Measurements from ENCODE around the gene ZNF213.

Gene ZNF213

DNA sequence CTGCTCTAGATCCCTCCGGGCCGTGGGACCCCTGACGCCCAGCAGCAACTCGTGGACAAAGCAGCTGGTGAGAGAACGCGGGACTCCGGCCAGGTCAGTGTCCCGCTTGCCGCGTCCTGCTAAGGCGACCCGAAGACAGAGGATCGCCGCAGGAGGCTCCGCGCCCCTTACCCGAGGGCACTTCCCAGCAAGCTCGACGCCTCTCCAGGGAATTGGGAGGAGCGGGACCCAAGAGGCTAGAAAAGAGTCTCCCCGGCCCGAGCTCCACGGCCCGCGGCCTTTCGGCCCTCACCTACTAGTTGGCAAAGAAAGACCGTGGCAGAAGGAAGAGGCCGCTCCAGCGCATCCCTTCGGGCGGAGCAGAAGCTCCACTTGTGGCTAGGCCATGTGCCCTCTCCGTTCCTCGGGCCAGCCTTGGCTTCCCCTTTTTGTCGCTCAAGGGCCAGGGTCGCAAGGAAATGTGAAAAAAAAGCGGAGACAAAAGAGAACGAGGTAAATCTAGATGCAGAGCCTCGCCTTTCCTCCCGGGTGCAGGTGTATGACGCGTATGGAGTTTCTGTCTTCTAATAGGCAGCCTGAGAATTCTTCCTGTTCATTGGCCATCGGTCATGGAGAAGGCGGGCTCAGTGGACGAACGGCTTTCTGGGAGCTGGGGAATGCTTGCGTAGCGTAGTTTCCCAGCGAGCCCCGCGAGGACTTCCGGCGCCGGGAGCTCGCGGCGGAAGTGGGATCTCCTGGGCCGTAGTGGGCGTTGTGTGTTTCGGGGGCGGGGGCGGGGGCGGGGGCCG is at the start of gene ZNF213:
Gene ZNF213 (plus strand): TSS at position 692 of the 788 bp plus-strand sequence. CDS start 2,252 bp downstream, outside the sequence.
- DNase-seq, result peak; percentile 67 to 87 (median 76)

GRCh38 chr16:3085868-3086595 is 48.8 kb upstream of the ZNF213 start:
- DNase-seq, result no peak

DNA sequence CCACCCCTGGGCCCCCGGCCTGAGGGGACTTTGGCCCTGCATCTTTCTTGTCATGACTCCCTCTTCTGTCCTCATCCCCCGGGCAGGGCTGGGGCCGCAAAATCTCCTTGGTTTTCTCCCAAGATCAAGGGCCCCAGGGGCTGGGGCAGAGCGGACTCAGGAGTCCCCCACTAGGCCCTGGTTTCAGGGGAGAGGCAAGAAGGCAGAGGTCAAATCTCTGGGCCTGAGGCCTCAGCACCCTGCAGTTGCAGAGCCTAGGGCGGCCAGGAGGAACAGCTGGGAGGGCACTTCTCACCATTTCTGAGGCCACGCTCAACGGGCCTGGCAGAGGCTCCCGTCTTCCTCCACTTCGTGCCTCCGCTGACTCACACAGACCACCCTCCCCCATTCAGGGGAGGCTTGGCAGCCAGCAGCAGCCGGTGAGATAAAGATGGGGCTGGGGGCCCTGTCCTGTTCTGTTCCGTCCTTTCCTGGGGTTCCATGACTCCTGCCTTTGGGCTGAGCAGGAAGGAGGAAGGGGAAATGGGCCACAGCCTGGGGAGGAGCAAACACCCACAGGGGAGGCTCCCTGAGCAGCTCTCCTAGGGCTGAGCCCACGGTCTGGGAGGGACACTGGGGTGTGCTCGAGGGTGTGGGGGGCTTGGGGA is 48.1 kb upstream of the ZNF213 start:
- no peak for DNase-seq

DNA sequence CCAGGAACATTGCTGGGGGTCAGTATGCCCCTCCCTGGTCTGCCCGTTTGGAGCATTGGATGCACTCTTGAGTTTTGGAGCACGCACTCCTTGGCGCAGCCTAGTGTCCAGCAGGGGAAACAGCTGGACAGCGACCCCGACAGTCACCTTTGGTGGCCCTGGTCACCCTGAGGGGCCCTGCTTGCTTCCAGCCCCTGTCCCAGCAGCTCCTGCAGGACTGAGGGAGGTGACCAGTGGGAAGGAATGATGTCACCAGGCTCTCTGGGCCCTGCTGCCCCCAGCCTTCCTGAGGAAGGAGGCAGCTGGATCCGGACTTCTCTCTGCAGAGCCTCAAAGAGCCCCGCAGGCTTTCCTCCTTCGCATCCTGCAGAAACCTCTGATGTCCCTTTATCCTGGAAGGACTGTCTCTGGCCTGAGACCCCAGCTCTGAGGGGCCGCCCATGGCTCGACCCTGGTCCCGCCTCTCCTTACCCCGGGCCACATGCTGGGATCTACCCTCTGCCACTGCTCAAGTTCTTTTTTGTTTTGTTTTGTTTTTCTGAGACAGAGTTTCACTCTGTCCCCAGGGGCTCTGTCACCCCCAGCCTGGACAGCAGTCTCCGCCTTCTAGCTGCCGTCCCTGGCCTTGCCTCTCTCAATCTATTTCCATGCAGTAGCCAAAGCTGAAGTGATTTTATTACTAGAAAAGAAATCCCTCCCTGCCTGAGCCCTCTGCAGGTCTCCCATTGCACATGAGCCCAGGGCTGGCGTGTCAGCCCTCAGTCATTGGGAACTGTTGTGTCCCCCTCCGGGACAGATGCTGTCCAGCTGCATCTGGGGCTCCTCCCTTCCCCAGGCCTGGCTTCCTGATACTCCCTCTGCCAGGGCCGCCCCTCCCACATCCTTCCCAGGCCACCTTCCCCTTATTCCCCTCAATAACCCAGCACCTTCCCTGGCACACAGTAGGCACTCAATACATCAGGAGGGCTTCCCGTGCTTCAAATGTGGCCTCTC is 47.3 kb upstream of the ZNF213 start:
- no peak for DNase-seq

- DNase-seq, result no peak
Observed at GRCh38 chr16:3088450-3088849, 46.4 kb upstream of the ZNF213 start.

DNA sequence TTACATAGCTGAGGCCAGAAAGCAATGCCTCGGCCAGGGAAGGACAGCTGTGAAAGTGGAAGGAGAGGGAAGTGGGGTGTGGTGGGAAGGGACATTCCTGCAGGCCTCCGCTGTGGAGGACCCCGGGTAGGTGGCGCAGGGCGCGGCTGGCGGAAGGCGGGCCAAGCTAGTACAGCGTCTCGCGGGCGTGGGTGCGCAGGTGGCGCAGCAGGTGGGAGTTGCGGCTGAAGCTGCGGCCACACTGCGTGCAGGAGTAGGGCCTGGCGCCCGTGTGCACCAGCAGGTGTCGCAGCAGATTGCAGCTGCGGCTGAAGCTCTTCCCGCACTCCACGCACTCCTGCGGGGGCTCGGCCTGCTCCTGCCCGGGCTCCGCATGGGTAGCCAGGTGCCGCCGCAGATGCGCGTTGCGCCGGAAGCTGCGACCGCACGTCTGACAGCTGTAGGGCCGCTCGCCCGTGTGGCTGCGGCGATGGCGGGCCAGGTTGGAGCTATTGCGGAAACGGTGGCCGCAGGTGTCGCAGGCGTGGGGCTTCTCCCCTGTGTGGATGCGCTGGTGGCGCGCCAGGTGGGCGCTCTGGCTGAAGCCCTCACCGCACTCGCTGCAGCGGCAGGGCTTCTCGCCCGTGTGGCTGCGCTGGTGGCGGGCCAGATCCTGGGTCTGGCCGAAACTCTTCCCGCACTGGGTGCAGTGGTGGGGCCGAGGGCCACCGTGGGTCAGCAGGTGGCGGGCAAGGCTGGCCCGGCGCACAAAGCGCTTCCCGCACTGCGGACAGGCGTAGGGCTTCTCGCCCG is 45.7 kb upstream of the ZNF213 start:
- DNase-seq, result no peak

DNA sequence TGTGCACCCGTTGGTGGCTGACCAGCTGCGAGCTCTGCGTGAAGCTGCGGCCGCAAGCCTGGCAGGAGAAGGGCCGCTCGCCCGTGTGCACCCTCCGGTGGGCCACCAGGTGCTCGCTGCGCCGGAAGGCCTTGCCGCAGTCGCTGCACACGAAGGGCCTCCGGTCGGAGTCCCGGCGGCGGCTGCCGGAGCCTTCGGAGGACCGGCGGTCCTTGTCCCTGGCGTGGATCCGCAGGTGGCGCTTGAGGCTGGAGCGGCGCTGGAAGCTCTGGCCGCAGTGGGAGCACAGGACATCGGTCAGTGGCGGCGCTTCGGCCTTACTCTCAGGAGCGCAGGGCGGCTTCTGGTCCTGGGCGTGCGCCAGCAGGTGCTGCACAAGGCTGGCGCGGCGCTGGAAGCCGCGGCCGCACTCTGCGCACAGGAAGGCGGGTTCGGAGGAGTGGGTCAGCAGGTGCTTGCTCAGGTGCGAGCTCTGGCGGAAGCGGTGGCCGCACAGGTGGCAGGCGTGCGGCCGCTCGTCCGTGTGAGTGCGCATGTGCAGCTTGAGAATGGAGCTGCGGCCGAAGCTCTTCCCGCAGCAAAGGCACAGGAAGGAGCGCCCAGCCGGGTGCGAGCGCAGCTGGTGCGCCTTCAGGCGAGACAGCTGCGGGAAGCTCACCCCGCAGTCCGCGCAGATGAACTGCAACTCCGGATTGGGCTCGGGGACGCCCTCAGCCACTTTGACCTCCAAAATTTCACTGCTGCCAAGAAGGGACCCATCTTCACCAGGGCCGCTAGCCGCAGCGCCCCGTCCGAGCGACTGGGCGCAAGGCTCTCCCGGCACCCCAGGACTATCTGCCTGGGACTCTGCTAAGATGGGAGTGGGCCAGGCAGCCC is 44.9 kb upstream of the ZNF213 start:
- DNase-seq, result no peak

DNA sequence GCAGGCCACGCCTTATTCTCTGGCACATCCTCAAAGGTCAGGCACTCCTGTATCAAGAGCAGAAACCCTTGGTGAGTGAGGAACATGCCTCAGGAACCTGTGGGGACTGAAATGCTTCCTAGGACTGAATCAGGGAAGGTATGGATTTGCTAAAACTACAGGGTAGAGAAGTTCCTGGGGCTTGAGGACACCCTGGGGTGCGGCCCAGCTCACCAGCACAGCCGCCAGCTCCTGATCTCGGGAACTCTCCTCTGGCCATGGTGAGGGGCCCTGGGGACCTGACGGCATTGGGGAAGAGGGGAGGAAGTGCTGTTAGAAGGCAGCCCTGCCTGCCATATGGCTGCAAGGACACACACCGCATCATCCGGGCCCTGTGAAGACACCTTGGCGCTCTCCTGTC is 43.3 kb upstream of the ZNF213 start:
- DNase-seq, result no peak

DNA sequence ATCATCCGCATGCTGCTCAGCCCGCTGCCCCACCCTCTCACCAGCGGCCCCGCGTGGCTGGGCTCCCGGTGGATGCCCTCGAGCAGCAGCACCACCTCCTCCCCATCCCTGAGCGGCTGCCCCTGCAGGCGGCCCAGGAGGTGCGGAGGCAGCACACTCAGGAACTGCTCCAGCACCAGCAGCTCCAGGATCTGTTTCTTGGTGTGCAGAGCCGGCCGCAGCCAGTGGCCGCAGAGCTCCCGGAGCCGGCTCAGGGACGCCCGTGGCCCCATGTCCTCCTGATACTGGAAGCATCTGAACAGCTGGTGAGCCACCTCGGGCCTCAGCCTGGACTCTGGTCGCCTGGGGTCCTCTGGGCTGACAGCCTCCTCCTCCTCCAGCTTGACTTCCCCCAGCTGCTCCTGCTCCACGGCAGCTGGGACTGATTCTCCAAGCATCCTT is 42.3 kb upstream of the ZNF213 start:
- no peak for DNase-seq

- no peak for DNase-seq
Observed at GRCh38 chr16:3094289-3095027, 40.4 kb upstream of the ZNF213 start.

- DNase-seq, result peak in 2 of 4 experiments; percentile 16 to 21
Observed at GRCh38 chr16:3095869-3096268, 39.0 kb upstream of the ZNF213 start.

DNA sequence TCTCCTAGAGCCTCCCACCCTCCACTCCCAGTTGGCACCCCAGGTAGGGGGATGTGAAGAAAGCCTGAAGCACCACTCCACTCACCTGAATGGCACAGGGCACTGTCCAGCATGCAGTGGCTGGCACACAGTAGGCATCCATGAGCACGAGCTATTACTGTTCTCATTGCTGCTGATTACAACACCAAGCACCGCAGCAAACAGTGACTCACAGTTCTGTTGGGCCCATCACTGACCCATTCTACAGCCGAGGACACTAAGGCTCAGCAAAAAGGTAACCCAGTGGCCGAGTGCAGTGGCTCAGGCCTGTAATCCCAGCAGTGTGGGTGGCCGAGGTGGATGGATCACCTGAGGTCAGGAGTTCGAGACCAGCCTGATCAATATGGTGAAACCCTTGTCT is 38.5 kb upstream of the ZNF213 start:
- DNase-seq, result no peak

- no peak for DNase-seq
Observed at GRCh38 chr16:3097266-3097665, 37.6 kb upstream of the ZNF213 start.

DNA sequence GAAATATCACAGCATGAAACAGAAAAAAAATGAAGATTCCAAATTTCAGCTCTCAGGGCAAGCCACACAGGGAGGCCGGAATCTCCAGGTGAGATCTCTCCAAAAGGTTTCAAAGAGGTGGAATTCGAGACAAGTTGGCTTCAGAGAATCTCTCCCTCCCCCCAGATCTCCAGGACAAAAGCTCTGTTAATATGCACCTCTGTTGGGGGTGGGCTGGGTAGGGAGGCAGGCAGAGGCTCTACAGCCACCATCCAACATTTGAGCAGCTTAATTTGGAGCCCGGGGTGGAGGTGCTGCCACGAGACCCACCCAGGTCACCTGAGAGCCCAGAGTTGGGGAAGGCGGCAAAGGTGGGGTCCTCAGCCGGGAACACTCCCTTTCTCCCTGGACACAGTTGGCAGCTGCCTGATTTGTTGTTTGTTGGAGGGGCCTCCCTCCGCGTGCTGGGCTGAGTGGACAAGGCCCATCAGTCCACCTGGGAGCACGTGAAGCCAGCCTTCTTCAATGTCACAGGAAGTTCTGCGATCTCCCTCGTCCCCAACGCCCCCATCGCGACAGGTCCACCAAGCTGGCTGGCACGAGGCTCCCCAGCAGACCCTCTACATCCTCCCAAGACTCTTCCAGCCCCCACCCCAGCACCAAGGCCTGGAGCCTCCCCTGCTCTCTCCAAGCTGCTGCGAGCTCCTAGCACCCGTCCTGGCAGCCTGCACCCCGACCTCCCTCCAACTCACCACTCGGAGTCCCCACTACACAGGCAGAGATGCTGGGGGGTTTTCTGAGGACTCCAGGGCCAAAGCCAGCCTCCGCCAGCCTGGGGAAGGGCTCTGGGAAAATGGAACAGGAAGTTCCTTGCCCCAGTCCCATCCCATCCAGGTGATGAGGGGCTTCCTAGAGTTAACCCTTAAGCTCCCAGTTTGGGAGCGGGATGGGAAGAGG is 36.1 kb upstream of the ZNF213 start, which contains the start of gene ZSCAN10:
Gene ZSCAN10 (minus strand): TSS at position 836 of the 936 bp plus-strand sequence. CDS start 6,357 bp downstream, outside the sequence.
- DNase-seq, result no peak

- no peak for DNase-seq
Observed at GRCh38 chr16:3099395-3099731, 35.5 kb upstream of the ZNF213 start.

- peak; percentile 64 to 87 (median 79) for DNase-seq
Observed at GRCh38 chr16:3099732-3100499, 34.9 kb upstream of the ZNF213 start.

DNA sequence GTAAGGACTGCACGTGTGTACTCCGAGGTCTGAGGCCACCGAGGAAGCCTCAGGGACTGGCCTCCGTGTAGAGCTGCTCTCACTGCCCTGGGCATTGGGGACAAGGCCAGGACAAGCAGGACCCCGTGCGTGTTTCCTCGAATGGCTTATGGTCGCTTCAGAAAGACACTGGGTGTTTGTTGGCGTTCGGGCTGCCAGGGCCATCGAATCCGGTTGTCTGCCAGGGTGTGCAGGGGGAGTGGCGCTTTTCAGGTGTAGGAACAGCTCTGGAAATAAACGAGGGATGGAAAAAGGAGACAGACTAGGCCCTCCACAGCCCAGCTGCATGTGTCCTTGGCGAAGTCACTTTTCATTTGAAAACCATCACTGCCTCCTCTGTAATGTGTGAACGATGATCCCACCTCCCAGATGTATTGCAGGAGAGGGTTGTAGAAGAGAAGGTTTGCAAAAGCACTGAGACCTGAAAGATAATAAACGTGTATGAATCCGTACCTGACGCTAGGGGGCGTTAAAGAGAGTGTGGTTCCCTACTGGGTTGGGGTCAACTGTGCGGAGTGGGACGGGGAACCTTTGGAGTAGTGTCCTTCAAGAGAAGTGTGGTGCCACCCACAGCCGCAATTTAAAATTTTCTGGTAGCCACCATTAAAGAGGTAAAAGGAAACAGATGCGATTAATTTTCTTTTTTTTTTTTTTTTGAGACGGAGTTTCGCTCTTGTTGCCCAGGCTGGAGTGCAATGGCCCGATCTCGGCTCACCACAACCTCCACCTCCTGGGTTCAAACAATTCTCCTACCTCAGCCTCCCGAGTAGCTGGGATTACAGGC is 33.6 kb upstream of the ZNF213 start:
- DNase-seq, result peak in 2 of 4 experiments; percentile 5 to 19

All from activated naive CD4-positive, alpha-beta T cell (primary cell).